GM18873 (cell line): ENCODE measurements around the gene NUP98.
"Not testable (repeated sequence)": the region's sequence is repeated elsewhere in the genome, so short reads cannot be mapped to it uniquely, and the experiment has no call there.

Experiments
- ATAC-seq: cut with Tn5 transposase; IDR thresholded peaks from one replicate; pipeline ENCODE4 v1.9.1; 2021; ENCODE audit warnings: mild to moderate bottlenecking, moderate library complexity, moderate number of reproducible peaks; ENCODE audit not compliant: unreplicated experiment, low FRiP score

The NUP98 gene

GRCh38 chr11:3679077-3679476, 118.3 kb downstream of the NUP98 start:
- ATAC-seq: no peak

- no peak for ATAC-seq
These were observed 121.4 kb downstream of the NUP98 start for GRCh38 chr11:3675971-3676370.

- ATAC-seq: no peak
These were observed 123.2 kb downstream of the NUP98 start for GRCh38 chr11:3674189-3674588.

GRCh38 chr11:3671334-3672254, 125.8 kb downstream of the NUP98 start, which contains the start of gene CHRNA10:
CHRNA10 (minus strand) TSS chr11:3671384; CDS start chr11:3671312, 72 bp downstream.
- ATAC-seq: no peak

GRCh38 chr11:3669742-3670183, 127.6 kb downstream of the NUP98 start:
- no peak for ATAC-seq

- no peak for ATAC-seq
These were observed 128.2 kb downstream of the NUP98 start for GRCh38 chr11:3669128-3669527.

GRCh38 chr11:3667149-3668035, 130.0 kb downstream of the NUP98 start:
- no peak for ATAC-seq

GRCh38 chr11:3666023-3666530, 131.3 kb downstream of the NUP98 start:
- no peak for ATAC-seq

- no peak for ATAC-seq
These were observed 131.9 kb downstream of the NUP98 start for GRCh38 chr11:3665336-3666022.

GRCh38 chr11:3664032-3664630, 133.2 kb downstream of the NUP98 start:
- no peak for ATAC-seq

GRCh38 chr11:3662856-3663255, 134.5 kb downstream of the NUP98 start:
- ATAC-seq: no peak

- ATAC-seq: no peak
These were observed 136.4 kb downstream of the NUP98 start for GRCh38 chr11:3660960-3661359.

- no peak for ATAC-seq
These were observed 137.5 kb downstream of the NUP98 start for GRCh38 chr11:3659595-3660515.

- no peak for ATAC-seq
These were observed 139.1 kb downstream of the NUP98 start for GRCh38 chr11:3658252-3658651.

GRCh38 chr11:3657331-3657730, 140.0 kb downstream of the NUP98 start:
- not testable (repeated sequence) for ATAC-seq

- no peak for ATAC-seq
These were observed 141.8 kb downstream of the NUP98 start for GRCh38 chr11:3655547-3655946.

GRCh38 chr11:3652514-3652913, 144.8 kb downstream of the NUP98 start:
- ATAC-seq: not testable (repeated sequence)

GRCh38 chr11:3649374-3649773, 148.0 kb downstream of the NUP98 start:
- ATAC-seq: not testable (repeated sequence)

GRCh38 chr11:3648843-3649242, 148.5 kb downstream of the NUP98 start:
- ATAC-seq: not testable (repeated sequence)
